GM21381 (cell line): ENCODE measurements around the gene PTX4.

Experiments
- ATAC-seq: cut with Tn5 transposase; IDR thresholded peaks from one replicate; pipeline ENCODE4 v1.9.1; 2021; ENCODE audit warnings: mild to moderate bottlenecking, moderate library complexity; ENCODE audit not compliant: unreplicated experiment

PTX4 gene

DNA sequence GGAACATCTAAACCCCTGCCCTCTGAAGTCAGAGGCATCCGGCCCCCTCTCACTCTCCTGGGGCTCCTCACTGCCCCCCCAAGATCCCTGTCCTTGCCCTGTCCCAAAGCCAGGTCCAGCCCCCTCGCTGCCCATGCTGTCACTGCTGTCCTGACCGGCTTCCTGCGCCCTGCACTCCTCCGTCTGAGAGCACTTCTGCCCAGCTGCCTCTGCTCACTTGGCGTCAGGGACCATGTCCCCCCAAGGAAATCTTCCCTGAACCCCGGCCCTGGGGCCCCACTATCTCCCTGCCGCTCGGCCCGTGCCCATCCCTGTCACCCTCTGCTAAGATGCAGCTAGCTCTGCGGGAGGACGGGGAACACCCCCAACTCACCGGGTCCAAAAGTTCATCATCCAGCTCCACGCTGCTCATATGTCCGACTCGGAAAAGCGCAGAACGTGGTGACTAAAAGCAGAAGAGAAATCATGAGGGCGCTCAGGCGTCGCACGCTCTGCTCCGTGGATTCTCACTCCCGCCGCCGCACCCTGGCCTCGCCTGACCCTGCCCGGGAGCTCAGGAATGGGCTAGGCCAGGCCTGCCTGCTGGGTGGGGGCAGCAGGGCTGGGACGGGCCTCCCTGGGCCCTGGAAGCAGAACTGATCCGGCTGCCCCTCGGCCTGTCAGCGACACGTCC lies 23.7 kb downstream of the PTX4 start:
- ATAC-seq, result no peak

DNA sequence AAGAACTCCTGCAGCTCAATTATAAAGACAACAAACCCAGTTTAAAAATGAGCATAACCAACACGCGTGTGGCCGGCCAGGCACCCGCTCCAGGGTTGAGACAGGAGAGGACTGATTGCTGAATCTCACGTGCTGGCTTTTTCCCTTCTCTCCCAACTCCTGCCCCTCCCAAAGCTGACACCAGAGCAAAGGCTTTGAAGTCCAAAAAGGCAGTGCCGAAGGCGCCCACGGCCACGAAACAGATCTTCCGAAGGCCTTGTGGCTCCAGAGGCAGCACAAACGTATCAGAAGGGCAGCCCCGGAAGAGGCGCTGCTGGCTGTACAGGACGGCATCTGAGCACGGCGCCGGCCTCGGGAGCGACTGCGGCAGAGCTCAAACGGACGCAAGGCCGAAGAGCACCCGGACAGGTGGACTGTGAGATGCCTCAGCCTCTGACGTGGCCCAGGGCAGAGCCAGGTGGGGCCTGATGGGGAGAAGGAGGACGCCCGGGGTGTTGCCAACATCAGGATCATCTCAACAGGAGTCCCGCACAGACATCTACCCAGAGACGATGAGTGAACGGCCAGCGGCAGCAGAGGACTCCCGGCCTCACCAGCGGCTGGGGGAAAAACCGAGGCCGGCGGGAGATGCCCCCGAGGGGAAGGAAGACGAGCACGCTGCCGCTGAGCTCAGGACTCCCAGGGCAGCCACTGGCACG lies 24.4 kb downstream of the PTX4 start:
- no peak for ATAC-seq

DNA sequence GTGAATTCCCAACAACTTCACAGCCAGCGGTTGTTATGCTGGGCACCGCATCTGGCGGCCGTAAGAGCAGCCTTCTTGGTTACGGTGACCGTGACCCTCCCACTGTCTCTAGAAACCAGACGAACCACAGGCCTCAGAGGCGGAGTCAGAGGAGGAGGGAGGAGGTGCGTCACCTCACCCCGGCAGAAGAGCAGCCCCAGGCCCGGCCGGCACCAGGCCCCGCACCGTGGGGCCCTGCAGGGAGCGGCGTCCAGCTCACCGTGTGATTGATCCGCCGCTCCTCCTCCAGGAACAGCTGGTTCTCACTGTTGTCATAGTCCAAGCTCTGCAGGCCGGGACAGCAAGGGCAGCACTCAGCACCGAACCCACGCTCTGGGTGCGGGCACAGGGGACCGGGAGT lies 27.6 kb downstream of the PTX4 start:
- ATAC-seq, result no peak

DNA sequence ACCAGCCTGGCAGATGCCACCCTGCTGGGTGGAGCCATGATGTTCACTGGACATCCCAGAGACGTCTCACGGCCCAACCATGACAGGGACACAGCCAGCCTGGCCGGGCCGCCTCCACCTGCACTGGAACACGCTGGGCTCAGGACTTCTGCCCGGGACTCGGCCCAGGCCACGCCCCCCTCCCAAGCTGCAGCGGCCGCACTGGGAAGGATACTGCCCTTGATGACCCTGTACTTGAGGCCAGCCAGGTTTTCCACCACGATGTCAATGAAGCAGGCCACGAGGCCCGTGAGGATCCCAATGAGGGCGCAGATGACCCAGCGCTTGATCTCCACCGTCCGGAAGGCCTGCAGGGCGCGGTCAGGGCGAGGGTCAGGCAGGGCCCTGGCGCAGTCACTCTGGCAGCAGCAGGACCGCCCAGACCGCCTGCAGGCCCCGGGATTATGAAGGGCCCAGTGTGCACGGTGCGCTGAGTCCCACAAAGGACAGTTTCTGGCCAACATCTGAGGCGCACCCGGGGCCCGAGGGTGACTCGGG lies 28.1 kb downstream of the PTX4 start:
- no peak for ATAC-seq

DNA sequence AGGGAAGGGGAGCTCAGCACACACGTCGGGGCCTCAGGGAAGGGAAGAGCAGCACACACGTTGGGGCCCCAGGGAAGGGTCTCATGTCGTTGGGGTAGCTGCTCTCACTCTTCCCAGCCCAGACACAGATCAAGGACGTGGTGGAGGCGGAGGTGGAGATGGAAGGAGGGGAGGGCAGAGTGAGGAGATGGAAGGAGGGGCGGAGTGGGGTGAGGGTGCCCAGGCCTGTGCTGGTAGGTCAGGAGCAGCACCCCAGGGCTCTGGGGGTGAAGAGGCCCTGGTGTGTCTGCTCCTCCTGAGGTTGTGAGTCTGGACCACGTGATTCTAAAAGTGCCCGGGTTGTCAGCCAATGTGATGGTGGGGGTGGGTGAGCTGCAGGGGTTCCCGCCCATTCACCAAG lies 28.8 kb downstream of the PTX4 start:
- ATAC-seq, result no peak

DNA sequence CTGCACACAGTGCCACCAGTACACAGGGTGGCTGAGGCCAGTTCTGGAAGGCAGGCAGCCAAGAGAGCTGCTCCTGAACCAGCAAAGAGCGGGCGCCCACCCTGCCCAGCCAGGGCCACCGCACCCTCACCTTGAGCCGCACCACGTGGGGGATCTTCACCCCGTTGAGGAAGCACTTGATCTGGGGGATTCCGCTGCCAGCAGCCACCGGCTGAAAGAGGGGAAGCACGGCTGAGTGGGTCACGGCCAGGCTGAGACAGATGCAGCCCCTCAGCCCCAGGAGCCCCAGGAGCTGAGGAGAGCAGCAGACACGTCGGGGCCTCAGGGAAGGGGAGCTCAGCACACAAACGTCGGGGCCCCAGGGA lies 29.8 kb downstream of the PTX4 start:
- no peak for ATAC-seq

DNA sequence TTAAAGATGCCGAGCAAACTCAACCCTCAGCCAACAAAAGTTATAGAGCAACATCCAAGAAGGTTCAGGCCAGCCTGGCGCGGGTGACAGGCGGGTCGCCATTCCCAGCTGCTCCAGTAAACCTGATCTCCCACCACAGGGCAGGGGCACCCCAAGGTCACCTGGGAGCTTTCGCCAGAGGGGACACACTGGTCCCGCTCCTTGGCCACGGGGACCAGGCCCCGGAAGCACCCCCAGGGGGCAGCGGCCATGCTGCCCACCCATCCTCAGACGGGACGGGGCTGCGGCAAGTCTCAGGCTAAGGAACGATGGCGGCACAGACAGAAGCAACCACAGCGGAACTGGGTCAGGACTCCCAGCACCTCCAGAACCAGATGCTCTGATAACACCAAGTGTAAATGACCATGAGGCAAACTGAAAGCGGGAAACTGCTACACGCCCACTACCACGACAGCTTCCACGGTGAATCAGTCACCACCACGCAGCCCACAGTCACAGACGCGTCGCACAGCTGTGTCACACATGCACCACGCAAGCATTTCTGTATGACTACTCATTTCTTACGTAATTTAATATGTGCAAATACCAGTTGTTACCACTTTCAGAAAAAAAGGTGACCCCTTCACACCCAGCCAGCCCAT lies 30.3 kb downstream of the PTX4 start:
- no peak for ATAC-seq

DNA sequence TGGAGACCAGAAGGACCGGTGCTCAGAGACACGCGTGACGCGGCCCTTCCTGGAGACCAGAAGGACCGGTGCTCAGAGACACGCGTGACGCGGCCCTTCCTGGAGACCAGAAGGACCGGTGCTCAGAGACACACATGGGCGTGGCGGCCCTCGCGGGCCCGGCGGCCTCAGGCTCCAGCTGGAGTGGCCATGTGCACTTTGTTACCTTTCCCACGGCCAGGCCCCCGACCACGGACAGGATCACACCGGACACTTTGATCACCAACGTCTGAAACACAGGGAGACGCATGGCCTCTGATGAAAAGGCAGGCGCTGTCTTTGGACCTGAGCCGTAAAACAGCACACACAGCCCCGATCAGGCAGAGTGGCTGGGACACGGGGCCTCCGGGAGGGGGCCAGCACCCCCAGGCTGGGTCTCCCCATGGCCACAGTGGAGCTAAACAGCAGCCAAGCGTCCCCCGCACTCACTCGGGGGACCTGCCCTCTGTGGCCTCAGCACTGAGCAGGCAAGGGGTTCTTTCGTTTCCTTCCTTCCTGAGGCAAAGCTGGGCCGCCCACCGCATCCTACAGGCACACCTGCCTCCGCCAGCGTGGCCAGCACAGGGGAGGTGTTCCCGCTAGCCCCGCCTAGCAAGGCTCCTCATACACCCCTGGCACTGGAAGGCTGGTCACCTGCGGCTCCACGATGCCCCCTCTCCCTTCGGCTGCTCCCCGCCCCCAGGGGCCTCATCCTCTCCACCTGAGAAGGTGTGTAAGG lies 31.1 kb downstream of the PTX4 start:
- ATAC-seq, result no peak

DNA sequence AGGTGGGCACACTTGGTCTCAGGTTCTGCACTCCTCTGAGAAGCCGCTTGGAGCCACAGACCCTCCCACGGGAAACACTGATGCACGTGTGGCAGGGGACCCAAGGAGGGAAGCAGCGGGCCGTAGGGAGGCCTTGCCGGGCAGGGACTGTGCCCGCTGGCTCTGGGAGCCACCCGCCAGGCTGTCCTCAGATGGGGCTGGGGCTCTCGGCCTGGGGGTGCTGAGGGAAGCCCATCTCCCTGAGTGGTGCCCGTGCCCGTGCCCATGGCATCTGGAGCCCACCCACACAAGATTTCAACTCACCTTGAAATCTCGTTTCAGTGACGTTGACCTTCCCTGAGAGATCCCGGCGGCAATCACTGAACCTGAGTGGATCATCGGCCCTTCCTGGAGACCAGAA lies 31.8 kb downstream of the PTX4 start:
- ATAC-seq, result no peak

DNA sequence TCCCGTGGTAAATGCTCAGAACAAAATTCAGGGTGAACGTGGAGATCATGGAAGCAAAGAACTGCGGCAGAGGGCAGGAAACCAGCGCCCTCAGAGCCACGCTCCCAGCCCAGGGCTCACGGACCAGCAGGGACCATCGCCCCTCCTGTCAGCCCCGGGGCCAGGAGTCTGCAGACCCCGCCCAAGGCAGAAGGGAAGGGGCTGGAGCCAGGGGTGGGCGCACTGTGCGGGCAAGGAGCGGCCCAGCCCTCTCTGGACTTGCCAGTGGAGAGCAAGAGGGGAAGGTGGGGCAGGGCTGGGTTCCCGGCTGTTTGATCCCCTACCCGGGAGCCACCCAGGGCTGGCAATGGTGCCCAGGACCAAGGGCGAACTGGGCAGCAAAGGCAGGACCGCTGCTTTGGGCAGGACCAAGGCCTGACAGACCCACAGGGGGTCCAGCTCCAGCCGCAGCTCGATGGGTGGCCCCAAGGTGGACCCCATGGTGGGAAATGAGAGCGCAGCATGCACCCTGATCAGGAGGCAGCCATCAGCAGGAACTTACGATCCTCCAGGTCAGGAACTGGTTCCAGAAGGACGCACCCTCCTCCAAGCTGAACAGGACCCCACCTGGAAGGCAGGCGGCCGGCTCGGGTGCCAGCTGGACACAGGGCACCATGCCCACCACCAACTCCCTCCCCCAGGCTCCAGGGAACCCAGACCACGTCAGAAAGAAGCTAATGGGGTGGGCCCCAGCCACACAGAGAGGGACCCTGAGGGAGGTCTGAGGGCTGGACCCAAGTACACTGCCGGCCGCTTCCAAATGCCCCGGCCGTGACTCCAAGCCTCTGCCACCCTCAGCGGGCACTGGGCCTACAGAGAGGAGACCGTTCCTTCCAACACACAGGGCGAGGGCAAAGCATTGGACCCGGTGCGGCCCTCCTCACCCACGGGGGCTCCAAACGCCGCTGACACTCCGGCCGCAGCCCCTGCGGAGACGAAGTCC lies 33.3 kb downstream of the PTX4 start:
- ATAC-seq, result no peak

DNA sequence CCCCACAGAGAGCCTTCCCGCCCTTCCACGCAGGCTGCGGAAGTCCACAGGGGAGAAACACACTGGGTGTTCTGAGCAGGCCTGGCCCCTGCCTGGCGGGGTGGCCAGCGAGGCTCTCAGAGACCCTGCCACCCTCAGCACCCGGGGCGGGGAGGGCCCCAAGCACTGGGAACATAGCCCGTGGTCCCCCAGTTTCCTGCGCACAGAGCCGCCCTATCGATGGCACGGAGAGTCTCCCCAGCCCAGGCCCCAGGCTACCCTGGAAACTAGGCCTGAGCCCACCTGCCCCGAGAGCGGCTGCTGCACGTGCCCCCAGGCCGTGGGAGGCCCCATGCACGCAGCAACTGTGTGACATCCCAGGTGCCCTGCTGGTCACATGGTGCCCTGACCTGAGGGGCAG lies 34.2 kb downstream of the PTX4 start:
- no peak for ATAC-seq

DNA sequence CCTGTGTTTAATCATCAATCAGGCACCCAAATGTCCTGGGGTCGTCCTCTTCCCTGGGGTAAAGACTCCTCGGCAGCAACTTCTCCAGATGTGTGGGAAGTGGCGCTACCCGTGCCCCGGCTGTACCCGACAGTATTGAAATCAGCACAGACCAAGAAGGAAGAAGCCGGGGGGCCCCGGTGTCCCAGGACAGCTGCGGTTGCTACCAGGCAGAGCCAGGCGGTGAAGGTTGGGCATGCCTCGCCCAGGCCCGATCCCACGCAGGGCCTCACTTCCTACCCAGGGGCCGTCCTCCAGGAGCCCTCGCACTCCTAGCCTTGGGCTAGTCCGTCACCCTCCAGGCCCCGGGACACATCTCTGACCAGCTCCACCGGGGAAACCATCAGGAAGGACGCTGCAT lies 35.4 kb downstream of the PTX4 start:
- ATAC-seq, result no peak

DNA sequence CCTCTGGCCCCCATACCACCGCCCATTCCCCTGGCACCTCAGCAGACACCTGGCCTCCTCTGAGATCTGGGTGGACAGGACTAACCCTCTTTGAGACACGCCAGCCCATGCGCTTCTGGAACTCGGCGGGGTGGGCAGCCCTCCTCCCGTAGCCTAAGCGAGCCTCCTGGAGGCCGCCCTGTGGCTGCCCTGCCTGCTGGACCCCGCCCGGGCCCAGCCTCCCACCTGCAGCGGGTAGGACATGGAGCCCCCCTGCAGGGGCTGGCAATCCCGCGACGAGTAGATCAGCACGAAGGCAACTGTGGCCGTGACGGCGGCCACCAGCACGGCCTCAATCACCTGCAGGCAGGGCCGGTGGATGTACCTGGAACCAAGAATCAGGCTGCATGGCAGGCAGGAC lies 36.2 kb downstream of the PTX4 start:
- no peak for ATAC-seq

DNA sequence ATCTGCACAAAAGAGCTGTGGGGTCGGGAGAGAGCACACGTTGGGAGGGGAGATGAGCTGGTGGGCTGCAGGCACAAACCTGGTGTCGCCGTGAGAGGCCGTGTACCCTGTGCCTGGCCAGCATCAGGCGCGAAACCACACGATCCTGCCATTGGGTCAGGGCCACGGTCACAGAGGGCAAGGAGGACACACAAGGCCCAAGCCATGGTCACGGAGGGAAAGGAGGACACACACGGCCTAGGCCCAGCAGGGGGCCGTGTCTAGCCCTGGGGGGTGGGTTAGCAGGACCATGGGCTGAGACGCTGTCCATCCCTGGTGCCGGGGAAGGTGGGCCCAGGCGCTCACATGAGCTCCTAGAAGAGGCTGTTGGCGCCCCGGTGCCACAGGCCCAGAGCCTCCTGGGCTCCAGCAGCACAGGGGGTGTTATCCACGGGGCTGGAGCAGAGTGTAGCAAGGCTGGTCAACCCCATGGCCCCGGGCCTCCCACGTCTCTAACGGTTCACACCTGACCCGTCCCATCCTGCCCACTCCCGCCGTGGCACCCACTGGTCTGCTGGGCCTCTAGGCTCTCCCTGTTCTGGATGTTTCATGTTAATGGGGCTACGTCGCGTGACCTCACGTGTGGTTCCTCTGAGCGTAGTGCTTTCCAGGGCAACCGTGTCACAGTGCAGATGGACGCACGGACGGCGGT lies 36.9 kb downstream of the PTX4 start:
- ATAC-seq, result no peak

DNA sequence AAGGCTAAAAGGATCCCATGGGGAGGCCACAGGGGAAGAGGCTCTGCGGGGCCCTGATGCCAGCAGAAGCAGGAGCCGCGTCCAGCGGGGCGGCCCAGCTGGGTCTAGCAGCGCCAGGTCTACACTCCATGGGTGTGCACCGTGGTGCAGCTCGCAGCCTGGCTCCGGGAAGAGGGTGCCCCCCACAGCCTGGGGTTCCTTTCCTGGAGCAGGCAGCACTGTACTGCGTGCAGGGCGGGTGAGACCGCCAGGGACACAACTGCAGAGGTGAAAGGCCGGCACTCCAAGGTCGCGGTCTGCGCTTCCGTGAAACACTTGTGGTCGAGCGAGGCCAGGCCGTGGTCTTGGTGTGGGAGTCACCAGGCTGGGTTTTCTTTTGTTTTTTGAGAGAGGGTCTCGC lies 37.9 kb downstream of the PTX4 start:
- no peak for ATAC-seq

DNA sequence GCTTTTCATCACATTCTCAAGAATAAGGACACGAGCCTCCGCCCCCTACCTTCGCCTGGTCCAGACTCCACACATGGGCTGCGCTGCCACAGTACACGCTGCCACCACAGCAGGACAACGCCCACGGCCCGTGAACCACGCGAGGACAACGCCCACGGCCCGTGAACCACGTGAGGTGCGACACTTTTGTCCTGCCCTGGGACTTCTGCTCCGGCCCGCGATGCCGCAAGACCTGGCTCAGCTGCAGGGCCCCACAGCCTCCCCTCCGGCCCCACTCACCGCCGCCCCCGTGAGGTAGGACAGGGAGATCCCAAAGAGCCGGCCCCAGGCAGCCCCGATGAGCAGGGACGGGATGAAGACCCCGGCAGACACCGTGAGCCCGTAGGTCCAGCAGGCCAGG lies 38.5 kb downstream of the PTX4 start:
- ATAC-seq, result no peak

DNA sequence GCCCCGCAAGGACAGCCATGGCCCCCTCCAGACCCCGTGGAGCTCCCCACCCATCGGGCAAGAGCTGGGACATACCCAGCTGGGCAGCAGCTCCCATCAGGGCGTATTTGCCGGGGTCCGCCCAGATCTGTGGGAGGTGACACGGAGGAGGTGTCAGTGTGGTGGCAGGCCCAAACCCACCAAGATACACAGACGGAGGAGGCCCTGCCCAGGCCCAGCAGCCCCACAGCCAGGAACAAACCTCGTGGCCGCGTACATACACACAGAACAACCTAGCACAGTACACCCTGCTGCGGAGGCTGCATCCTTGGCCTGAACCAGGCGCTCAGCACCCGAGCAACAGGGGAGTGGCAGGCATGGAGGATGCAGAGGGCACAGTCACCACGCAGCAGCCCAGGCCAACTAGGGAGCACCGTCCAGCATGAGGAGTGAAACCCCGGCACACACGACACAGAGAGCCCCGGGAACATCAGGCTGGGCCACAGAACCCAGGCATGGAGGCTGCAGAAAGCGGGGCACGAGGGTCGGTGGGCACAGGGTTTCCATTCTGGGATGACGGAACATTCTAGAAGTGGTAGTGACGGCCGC lies 39.4 kb downstream of the PTX4 start:
- no peak for ATAC-seq

DNA sequence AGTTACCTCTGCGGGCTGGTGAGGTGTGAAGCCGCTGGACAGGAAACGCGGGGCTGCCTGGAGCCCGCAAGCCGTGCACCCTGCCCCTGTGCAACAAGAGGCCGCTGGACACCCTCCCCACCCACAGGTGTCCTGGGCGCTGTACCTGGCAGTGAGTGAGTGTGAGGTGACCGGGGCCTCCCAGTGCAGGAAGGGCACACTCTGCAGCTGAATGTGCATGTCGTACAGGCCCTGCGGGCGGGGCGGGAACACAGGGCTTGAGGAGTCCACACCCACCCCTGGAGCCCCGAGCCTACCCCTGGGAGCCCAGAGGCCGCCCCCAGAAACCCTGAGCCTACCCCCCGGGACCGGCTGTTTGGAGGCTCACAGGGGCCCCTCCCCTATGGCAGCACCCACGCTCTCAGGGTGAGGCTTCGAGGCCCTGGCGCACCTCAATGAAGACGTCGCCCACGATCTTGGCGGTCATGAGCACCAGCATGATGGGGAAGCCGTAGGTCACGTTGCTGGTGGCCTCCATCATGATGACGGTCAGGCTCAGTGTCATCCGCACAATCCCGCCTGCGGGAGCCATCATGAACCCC lies 40.1 kb downstream of the PTX4 start:
- ATAC-seq, result no peak

DNA sequence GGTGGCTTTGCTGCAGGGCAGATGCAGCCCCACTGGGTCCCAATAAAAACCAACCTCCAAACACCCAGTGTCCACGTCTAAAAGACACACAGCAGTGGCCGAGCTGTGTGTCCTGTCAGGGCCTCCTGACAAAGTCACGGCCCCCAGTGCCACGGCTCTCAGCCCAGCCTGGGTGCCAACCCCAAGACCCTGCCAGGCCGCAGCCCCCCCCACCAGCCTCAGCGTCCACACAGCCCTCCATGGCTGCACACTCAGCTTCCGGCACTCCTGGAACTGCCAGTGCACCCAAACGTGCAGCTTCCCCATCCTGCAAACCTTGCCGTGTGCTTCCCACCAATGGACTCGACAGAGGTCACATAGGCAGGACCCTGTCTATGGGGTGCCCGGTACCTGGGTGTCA lies 40.8 kb downstream of the PTX4 start:
- ATAC-seq, result no peak
